ENCODE results near the gene IL13RA1.

- TF ChIP-seq CTCF (IDR thresholded peaks at IDR 0.05) (no peak), POLR2A (IDR thresholded peaks at IDR 0.05) (no peak)
These were observed 28.8 kb upstream of the IL13RA1 start for GRCh38 chrX:118698516-118699170.
